ENCODE measurements around the gene SLC39A12.
"Not testable (repeated sequence)": the region's sequence is repeated elsewhere in the genome, so short reads cannot be mapped to it uniquely, and the experiment has no call there.

Gene SLC39A12

DNA sequence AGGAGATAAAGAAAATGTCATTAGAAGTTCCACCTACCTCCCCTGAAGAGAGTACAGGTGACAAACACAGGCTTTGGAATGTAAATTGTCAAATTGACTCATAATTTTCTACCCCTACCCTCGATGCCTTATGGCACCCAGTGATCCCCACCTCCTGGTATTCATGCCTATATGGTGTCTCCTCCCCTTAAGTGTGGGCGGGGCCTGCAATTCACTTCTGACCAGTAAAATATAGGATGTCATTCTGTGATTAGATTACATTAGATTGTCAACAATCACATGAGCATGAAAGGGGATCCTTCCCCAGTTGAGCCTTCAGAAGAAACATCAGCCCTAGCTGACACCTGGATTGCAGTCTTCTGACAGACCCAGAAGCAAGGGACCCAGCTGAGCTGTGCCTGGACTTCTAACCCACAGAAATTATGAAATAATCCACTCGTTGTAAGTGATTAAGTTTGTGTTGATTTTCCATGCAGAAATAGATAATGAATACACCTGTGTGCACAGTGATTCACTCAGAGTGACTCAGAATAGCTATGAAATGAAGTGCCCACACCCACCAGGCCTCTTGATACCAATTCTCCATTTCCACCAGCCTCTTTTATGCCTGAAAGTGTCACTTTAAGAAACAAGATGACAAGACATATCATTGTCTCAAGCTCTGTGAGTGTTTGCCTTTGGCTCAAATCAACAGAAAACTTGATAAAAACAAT, 8.5 kb upstream of the SLC39A12 start:
- TF ChIP-seq, protein P1, sequence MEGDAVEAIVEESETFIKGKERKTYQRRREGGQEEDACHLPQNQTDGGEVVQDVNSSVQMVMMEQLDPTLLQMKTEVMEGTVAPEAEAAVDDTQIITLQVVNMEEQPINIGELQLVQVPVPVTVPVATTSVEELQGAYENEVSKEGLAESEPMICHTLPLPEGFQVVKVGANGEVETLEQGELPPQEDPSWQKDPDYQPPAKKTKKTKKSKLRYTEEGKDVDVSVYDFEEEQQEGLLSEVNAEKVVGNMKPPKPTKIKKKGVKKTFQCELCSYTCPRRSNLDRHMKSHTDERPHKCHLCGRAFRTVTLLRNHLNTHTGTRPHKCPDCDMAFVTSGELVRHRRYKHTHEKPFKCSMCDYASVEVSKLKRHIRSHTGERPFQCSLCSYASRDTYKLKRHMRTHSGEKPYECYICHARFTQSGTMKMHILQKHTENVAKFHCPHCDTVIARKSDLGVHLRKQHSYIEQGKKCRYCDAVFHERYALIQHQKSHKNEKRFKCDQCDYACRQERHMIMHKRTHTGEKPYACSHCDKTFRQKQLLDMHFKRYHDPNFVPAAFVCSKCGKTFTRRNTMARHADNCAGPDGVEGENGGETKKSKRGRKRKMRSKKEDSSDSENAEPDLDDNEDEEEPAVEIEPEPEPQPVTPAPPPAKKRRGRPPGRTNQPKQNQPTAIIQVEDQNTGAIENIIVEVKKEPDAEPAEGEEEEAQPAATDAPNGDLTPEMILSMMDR (IDR thresholded peaks at IDR 0.05; ENCODE audit: borderline replicate concordance, insufficient read depth, low read depth, low read length) = no peak
- H3K4me3 ChIP-seq (ENCODE audit: low read depth, low read length) = no peak overlapping the region

DNA sequence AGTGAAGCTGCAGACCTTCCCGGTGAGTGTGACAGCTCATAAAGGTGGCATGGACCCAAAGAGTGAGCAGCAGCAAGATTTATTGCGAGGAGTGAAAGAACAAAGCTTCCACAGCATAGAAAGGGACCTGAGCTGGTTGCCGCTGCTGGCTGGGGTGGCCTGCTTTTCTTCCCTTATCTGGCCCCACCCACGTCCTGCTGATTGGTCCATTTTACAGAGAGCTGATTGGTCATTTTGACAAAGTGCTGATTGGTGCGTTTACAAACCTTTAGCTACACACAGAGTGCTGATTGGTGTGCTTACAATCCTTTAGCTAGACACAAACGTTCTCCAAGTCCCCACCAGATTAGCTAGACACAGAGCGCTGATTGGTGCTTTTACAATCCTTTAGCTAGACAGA, 1.4 kb upstream of the SLC39A12 start:
- H3K4me3 ChIP-seq (ENCODE audit: low read depth, low read length) = not testable (repeated sequence)

DNA sequence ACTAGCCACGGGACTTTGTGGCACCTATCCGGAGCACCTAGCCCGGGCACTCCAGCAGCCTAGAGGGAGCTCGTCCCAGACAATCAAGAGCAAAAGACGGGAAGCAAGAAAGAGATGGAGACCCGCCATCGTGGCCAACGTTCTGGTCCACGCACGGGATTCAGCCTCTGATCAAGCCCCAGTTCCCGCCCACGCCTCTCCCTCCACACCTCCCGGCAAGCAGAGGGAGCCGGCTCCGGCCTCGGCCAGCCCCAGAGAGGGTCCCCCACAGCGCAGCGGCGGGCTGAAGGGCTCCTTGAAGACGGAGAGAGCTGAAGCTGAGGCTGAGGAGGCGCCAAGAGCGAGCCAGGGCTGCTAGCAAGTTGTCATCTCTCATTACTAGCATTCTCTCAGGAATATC, 992 bp upstream of the SLC39A12 start:
- H3K4me3 ChIP-seq (ENCODE audit: low read depth, low read length) = no peak overlapping the region
- TF ChIP-seq, protein P1 (IDR thresholded peaks at IDR 0.05; ENCODE audit: borderline replicate concordance, insufficient read depth, low read depth, low read length) = no peak

DNA sequence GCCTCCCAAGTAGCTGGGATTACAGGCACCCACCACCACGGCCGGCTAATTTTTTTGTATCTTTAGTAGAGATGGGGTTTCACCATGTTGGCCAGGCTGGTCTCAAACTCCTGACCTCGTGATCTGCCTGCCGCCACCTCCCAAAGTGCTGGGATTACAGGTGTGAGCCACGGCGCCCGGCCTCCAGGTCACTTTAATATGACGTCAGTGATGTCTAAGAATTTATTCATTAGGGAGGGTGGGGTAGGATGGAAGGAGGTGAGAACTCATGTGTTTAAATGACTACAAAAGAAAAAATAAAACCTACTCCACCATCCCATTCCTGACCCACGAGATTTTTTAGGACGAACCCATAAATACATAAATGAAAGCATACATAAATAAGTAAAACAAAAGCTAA, 2.7 kb downstream of the SLC39A12 start:
- H3K4me3 ChIP-seq (ENCODE audit: low read depth, low read length) = not testable (repeated sequence)

DNA sequence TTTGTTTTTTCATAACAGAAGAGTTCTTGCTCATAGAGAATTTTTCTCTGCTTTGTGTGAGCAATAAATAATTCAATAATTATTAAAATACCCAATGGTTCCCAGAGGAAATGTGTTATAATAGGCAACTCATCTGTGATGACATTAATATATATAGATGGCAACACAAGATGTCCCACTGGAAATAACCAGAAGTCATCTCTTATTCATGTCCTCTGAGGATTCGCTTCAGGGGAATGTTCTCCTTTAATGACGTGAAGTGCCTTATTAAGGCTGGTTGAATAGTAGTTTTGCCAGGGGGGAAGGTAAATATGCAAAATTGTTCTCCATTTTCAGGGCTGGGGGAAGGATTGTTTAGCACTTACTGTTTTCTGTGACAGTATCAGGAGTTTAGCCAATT, 3.1 kb downstream of the SLC39A12 start:
- TF ChIP-seq, protein P1 (IDR thresholded peaks at IDR 0.05; ENCODE audit: borderline replicate concordance, insufficient read depth, low read depth, low read length) = no peak
- H3K4me3 ChIP-seq (ENCODE audit: low read depth, low read length) = no peak overlapping the region

DNA sequence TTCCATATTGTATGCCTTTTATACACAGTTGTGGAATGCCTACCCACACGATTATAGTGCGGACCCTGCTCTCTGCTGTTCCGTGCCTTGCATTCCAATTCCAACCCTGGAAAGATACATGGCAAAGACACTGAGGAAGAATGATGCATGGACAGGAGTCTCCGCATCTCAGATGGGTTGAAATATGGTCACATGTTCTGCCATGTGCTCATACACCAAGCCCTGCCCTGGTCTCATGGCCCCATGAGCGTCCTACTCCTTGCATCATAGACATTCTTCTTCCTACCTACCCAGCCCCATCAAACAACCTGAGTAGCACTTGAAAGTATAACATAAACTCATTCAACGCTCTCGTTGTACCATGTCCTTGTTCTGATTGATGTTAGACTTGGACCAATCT, 6.3 kb downstream of the SLC39A12 start:
- TF ChIP-seq, protein P1 (IDR thresholded peaks at IDR 0.05; ENCODE audit: borderline replicate concordance, insufficient read depth, low read depth, low read length) = no peak
- no peak overlapping the region for H3K4me3 ChIP-seq (ENCODE audit: low read depth, low read length)

GRCh38 chr10:17959870-17960269, 8.2 kb downstream of the SLC39A12 start:
- H3K4me3 ChIP-seq (ENCODE audit: low read depth, low read length) = no peak overlapping the region
- TF ChIP-seq, protein P1 (IDR thresholded peaks at IDR 0.05; ENCODE audit: borderline replicate concordance, insufficient read depth, low read depth, low read length) = no peak

- TF ChIP-seq, protein P1 (IDR thresholded peaks at IDR 0.05; ENCODE audit: borderline replicate concordance, insufficient read depth, low read depth, low read length) = no peak
These were observed 10.1 kb downstream of the SLC39A12 start for GRCh38 chr10:17961551-17962422.

More at GRCh38 chr10:17961551-17962422, 10.1 kb downstream of the SLC39A12 start:
- no peak overlapping the region for H3K4me3 ChIP-seq (ENCODE audit: low read depth, low read length)

Data from GM12875 (cell line).